HepG2 (cell line): ENCODE results near the gene GCDH. TPM values are rescaled to one million over a fixed set of nuclear protein-coding genes. Genes with fewer than 3 reads are reported as not detected.
A peak's percentile ranks its signal among the peaks of the same experiment; 100 is the strongest.

Source experiments
- FOSL2 ChIP-seq: sonication (generic); formaldehyde crosslinking; IDR thresholded peaks from 2 replicates; pipeline ENCODE4 v1.4.0; 2020; ENCODE audit warnings: missing genetic modification reagents
- FOXA3 ChIP-seq: IDR thresholded peaks from 2 replicates; pipeline ENCODE4 v1.6.1; 2016; ENCODE audit warnings: missing genetic modification reagents, missing compliant biosample characterization
- GABPB1 ChIP-seq: IDR thresholded peaks from 2 replicates; pipeline ENCODE4 v1.6.1; 2016; ENCODE audit warnings: mild to moderate bottlenecking, missing genetic modification reagents, moderate library complexity, missing compliant biosample characterization
- GZF1 ChIP-seq: sonication (generic); formaldehyde crosslinking; IDR thresholded peaks from 2 replicates; pipeline ENCODE4 v1.5.1; 2020; ENCODE audit warnings: mild to moderate bottlenecking, missing genetic modification reagents
- HBP1 ChIP-seq: IDR thresholded peaks from 2 replicates; pipeline ENCODE4 v1.6.1; 2016; ENCODE audit warnings: low read depth, control low read depth
- HOXA3 ChIP-seq: sonication (generic); formaldehyde crosslinking; IDR thresholded peaks from 2 replicates; pipeline ENCODE4 v1.5.0; 2020; ENCODE audit warnings: missing genetic modification reagents
- KAT8 ChIP-seq: IDR thresholded peaks from 2 replicates; pipeline ENCODE4 v1.6.1; 2016; ENCODE audit warnings: missing genetic modification reagents, missing compliant biosample characterization
- KDM2A ChIP-seq: sonication (generic); formaldehyde crosslinking; IDR thresholded peaks from 2 replicates; pipeline ENCODE4 v1.4.0; 2020; ENCODE audit warnings: low read depth, missing genetic modification reagents, borderline replicate concordance
- PATZ1 ChIP-seq: sonication (generic); formaldehyde crosslinking; IDR thresholded peaks from 2 replicates; pipeline ENCODE4 v1.4.0; 2020; ENCODE audit warnings: missing genetic modification reagents
- POLR2A ChIP-seq, 2 experiments: IDR thresholded peaks; 2 replicates each; pipeline ENCODE4 v1.6.1; 2011; ENCODE audit warnings: low read depth in 2 of 2, low read length in 2 of 2, mild to moderate bottlenecking in 1 of 2, moderate library complexity in 1 of 2; ENCODE audit not compliant: insufficient read depth in 1 of 2
- PRDM10 ChIP-seq: sonication (generic); formaldehyde crosslinking; IDR thresholded peaks from 2 replicates; pipeline ENCODE4 v1.4.0; 2020; ENCODE audit warnings: low read depth, missing genetic modification reagents
- SKI ChIP-seq: fragments of 450-650 bp; IDR thresholded peaks from one replicate; pipeline ENCODE4 v1.6.1; 2018; ENCODE audit warnings: mild to moderate bottlenecking; ENCODE audit not compliant: partially characterized antibody
- SP1 ChIP-seq, 2 experiments: fragments of 450-650 bp in 1 of 2; sonication (generic) in 1 of 2; formaldehyde crosslinking in 1 of 2; IDR thresholded peaks; 2 replicates each; pipeline versions ENCODE4 v1.4.0 to v1.6.1; 2016 to 2020; ENCODE audit warnings: missing genetic modification reagents in 1 of 2
- UBTF ChIP-seq: sonication (generic); formaldehyde crosslinking; IDR thresholded peaks from 2 replicates; pipeline ENCODE4 v1.4.0; 2020; ENCODE audit warnings: mild to moderate bottlenecking, missing genetic modification reagents
- ZNF687 ChIP-seq: sonication (generic); formaldehyde crosslinking; IDR thresholded peaks from 2 replicates; pipeline ENCODE4 v1.5.1; 2020; ENCODE audit warnings: mild to moderate bottlenecking, missing genetic modification reagents, moderate library complexity
- polyA plus RNA-seq, 8 experiments: library from polyadenylated mRNA; depleted of rRNA in 3 of 8; stranded (reverse) in 7 of 8; unstranded in 1 of 8; fragments of >200 nt; fragmentation: Illumina TruSeq in 4 of 8; extraction: Trizol in 4 of 8; gene quantifications; 2 replicates each; pipeline versions ENCODE4 v1.2.1 to v1.2.3, GENCODE V29; 2011 to 2016; ENCODE audit warnings: low read depth in 4 of 8, missing spikeins in 1 of 8, mixed read lengths in 1 of 8; ENCODE audit not compliant: insufficient read depth in 1 of 8
- total RNA-seq, 5 experiments: library from RNA; depleted of rRNA; stranded (reverse); fragments of >200 nt; fragmentation: Illumina TruSeq; extraction: Trizol; gene quantifications; 2 replicates each; pipeline ENCODE4 v1.2.3, GENCODE V29; 2016; ENCODE audit warnings: low read depth in 1 of 5

GCDH gene
- total and polyA plus RNA-seq, 2 of the 13 experiments (the other 11 are each of a cell fraction or from before 2014, with no cell fraction given) = 15.1 to 38.0 TPM

- no peak; the same call in 1 of the 2 replicates for TF ChIP-seq PRDM10 (CRISPR knock-in tag)
- no peak for TF ChIP-seq SP1 (IDR thresholded peaks at IDR 0.05)
- 0 out of 2 replicates have a peak, but pooled peaks have one; percentile 20 for TF ChIP-seq SP1 (CRISPR knock-in tag; IDR thresholded peaks at IDR 0.05)
- peak; percentile 31; the same call in 1 of the 2 replicates for TF ChIP-seq FOXA3
- 0 out of 4 replicates have a peak, but pooled peaks have one; percentile 12 to 13 for TF ChIP-seq POLR2A (IDR thresholded peaks at IDR 0.05; ENCODE audit: insufficient read depth in 1 of 2, low read depth in 2 of 2, low read length in 2 of 2)
- TF ChIP-seq PATZ1 = peak; percentile 55; the same call in 1 of the 2 replicates
- TF ChIP-seq UBTF = peak; percentile 36; the same call in 1 of the 2 replicates
- peak; percentile 18; the same call in 1 of the 2 replicates for TF ChIP-seq FOSL2 (CRISPR knock-in tag)
- TF ChIP-seq GABPB1 = peak; percentile 53; the same call in 1 of the 2 replicates
- peak; percentile 66 for TF ChIP-seq KDM2A (CRISPR knock-in tag)
- peak; percentile 86 for TF ChIP-seq ZNF687 (CRISPR knock-in tag)
- 0 out of 2 replicates have a peak, but pooled peaks have one; percentile 52 for TF ChIP-seq HBP1 (CRISPR knock-in tag)
- peak; percentile 41; the same call in 1 of the 2 replicates for TF ChIP-seq HOXA3 (CRISPR knock-in tag)
- TF ChIP-seq GZF1 (CRISPR knock-in tag) = no peak
- no peak for TF ChIP-seq SKI
- peak; percentile 59; the same call in 1 of the 2 replicates for TF ChIP-seq KAT8 (CRISPR knock-in tag)
These were observed 22.1 kb downstream of the GCDH start (continued) for GRCh38 chr19:12913011-12913561.
